NCI-H2171 treated with DMSO at 0.1 percent for 48 hours (cell line): ENCODE results near the gene ZNRF2.

Experiments
- DNase-seq: peaks from one replicate; lab custom pipeline; 2025; lab: John Stamatoyannopoulos, UW

Gene ZNRF2

DNA sequence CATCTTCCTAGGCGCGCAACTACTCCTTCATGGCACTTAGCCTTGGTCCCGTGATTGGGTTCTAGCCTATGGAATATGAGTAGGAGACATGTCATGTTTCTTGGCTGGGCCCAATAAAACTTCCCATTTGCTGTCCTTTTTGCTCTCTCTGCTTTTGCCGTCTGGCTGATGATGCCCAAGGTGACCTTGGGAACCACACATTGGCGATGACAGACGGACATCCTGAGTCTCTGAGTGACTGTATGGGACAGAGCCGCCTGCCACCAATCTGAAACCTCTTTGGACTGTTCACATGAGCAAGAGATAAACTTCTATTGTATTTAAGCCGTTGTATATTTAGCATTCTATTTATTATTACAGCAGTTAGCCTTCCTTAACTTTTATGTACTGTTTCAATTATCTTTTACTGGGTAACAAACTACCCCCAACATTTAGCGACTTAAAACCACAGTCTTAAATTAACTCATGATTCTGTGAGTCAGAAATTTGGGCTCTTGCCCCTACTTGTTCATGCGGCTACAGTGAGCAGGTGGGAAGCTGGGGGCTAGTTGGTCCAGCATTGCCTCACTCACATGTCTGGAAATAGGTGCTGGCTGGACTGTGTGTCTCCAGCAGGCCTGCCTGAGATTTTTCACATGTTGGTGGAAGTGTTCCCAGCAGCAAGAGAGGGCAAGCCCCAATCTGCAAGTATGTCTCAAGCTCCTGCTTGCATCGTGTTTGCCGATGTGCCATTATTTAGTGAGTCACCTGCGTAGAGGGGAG lies 122.4 kb downstream of the ZNRF2 start:
- DNase-seq: no peak

DNA sequence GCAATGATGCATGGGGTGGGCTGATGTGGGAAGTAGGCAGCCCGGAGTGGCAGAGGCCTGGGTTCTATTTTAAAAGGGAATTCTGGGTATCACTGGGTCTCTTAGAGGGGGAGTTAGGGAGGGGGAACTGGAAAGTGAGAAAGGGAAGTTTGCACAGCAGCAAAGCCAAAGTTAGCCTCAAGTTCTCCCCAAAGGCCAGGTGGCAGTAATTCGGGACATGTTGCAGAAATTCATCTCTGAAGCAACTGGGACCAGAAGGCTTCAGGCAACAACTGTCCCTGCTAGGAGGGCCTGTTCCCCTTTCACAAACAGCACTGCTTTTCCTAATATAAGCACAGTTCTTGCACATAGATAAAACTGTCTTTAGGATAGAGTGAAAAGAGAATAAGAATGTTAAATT lies 126.8 kb downstream of the ZNRF2 start:
- DNase-seq: no peak

DNA sequence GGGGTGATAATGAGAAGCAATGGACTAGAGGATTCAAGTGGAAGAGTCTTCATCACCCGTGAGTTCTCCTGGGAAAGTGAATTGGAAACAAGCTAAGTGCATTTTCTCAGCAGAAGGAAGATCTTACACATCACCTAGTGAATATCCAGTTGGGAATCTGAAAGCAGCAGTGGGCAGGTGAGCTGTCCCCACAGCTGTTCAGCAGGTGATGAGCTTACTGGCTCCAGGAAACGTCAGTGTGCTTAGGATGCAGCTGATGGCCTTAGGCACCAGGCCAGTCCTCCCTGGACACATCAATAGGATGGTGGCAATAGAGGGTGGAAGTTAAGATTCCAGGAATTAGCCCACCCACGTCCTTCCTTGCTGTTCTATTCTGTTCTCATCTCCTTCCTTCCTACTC lies 127.5 kb downstream of the ZNRF2 start:
- DNase-seq: no peak

DNA sequence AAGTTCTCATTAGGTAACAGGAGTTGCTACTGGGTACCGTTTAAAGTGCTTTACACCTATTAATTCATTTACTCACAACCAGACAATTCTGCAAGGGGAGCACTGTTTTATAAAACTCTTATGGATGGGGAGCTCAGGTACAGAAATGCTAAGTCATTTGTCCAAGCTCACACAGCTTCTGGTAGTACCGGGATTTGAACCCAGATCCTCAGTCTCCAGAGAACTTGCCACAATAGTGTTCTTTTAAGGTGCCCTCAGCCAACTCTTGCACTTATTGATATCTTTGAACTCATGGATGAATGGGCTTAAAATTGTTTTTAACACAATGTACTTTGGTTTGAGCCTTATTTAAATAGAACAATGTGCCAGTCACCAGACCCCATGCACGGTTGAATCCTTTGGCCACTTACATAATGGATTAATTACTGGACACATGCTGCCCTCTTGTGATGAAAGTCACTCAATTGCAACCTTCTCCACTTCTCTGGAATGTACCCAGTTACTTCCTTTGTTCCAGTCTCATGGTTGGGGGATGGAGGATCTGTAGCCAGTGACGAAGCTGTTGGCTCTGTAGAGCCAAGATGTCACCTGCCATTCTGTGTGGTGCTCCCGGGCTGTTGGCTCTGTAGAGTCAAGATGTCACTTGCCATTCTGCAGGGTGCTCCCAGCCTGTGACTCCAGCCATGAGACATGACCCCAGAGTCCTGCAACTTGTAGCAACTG lies 128.5 kb downstream of the ZNRF2 start:
- DNase-seq: peak; percentile 39

DNA sequence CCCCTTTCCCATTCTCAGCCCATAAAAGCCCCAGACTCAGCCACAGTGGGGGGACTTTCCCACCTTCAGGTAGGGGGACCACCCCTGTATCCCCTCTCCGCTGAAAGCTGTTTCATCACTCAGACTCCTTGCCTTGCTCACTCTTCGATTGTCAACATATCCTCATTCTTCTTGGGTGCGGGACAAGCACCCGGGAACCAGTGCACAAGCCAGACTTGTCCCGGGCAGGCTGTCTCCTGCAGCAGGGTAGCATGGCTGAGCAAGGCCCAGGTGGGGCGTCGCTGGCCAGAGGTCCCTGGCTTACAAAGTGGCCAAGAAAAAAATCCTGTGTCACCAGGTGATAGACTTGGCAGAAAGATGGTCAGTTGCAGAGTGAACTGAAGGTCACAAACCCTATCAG lies 129.5 kb downstream of the ZNRF2 start:
- DNase-seq: no peak
